Right renal pelvis (tissue), 4 donors: ENCODE results near the gene TNPO2. TPM values are rescaled to one million over a fixed set of nuclear protein-coding genes. Genes with fewer than 3 reads are reported as not detected.
"Not testable (repeated sequence)": the region's sequence is repeated elsewhere in the genome, so short reads cannot be mapped to it uniquely, and the experiment has no call there.

ENCODE experiments used
- DNase-seq, 4 donors: peaks; one replicate each; pipeline ENCODE4 v3.0.0-alpha.2; 2013; ENCODE audit warnings: low read depth in 4 of 4, low spot score in 3 of 4, missing footprints in 1 of 4
- polyA plus RNA-seq, 4 donors: library from polyadenylated mRNA; unstranded; fragments of 120-200 nt; gene quantifications; one replicate each; pipeline ENCODE4 v1.2.1, GENCODE V29; 2013; ENCODE audit not compliant: insufficient read length in 4 of 4

The TNPO2 gene
- polyA plus RNA-seq, 4 donors, result 65.4 to 76.8 (median 68.6) TPM

- DNase-seq, result no peak
Observed at GRCh38 chr19:12737835-12738351, 14.2 kb upstream of the TNPO2 start.

DNA sequence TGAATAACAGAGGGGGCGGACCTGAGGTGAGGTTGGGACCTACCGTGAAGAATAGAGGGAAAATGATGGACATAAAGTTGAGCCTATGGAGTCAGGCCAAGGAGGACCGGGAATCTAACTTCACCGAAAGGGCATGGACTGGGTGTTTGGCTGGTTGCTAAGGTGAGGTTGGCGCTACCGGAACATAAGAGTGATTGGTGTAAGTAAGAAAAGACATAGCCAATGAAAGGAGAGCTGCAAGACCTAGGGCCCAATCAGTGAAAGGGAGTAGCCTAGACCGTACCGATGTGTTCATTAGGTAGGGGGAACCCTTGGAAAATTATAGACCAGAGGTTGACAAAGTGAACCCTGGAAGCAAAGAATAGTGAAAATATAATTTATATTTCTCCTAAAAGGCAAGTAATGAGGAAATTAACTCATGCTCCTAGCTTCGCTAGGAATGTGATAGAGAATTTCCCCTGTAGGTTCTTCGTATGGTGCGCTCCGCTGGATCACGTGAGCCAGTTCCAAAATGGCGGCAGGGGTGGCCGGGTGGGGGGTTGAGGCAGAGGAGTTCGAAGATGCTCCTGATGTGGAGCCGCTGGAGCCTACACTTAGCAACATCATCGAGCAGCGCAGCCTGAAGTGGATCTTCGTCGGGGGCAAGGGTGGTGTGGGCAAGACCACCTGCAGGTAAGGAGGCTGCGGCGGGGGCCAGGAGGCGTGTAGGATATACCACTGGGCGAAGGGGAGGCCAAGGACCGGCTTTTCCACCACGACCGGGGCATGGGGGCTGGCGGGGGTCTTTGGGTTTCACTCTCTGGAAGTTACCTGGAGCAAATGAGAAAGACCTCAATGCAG lies 13.5 kb upstream of the TNPO2 start, which contains the start of gene GET3:
TSS of gene GET3 (plus strand) at position 503 of the 840 bp plus-strand sequence. CDS start at position 512, 9 bp downstream.
- DNase-seq, result peak; percentile 87 to 98 (median 96)

DNA sequence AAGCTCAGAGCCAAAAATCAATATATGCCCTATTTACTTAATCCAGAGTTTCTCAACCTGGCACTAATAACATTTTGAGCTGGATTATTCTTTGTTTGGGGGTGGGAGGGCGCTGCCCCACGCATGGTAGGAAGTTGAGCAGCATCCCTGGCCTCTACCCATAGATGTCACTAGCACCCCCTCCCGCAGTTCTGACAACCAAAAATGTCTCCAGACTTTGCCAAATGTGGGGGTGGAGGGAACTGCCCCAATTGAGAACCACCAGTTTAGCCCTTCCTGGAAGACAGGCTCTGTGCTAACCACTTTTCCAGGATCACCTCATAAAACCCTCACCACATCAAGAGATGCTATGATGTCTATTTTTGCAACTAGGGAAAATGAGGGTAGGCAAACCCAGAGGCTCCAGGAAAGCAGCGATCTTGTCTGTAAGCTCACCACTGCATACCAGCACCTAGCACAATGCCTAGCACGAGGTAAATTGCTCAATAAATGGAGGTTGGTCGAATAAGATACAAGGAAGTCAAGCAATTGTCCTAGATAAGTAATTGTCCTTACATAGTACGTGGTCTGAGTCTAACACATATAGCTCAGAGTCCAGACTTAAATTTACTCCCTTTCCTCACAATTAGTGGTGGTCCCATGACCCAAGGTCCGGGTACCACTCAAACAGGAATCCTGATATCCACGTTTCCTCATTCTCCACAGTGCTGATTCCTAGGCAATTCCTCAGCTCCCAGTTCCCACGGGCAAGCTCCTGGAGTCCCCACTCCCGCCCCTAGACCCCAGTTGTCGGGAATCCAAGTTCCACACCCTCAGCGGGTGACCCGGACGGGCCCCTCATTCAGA lies 9.9 kb upstream of the TNPO2 start:
- no peak for DNase-seq

DNA sequence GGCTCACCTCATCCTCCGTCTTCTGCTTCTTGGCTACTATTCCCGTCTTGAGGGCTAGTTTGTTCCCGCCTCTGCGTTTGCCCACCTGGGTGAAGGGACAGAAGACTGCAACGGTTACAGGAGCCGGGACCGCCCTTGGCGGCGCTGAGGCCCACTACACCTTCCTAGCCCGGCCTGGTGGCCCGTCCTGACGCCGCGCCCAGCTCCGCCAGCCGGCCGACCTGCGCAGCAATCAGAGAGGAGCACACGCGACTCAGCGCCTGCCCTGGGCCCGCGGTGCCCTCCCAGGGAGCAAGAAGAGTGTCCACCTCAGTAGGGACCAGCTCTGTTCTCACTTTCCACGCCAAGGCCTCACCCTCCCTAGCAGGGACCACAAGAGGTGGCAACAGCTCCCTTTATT lies 7.6 kb upstream of the TNPO2 start:
- no peak for DNase-seq

- DNase-seq, result no peak
Observed at GRCh38 chr19:12730064-12730463, 6.3 kb upstream of the TNPO2 start.

DNA sequence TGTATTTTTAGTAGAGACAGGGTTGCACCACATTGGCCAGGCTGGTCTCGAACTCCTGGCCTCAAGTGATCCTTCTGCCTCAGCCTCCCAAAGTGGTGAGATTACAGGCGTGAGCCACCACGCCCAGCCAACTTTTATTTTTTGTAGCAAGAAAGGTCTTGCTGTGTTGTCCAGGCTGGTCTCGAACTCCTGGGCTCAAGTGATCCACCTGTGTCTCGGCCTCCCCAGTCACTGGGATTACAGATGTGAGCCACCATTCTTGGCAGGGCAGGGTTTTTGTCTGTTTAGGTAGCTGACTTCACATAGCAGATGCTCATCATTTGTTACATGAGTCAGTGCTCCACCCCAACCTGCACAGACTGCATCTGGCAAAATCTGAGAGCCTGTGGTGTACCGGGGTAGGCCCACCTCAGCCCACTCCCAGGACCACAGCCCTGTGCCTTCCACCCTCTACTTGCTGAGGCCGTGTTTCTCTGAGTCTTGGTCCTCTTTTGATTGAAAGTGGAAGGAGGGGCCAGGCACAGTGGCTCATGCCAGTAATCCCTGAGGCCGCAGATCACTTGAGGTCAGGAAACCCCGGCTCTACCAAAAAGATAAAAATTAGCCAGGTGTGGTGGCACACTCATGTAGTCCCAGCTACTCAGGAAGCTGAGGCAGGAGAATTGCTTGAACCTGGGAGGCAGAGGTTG lies 4.2 kb upstream of the TNPO2 start:
- no peak for DNase-seq

GRCh38 chr19:12726988-12727316 lies 3.2 kb upstream of the TNPO2 start:
- no peak for DNase-seq

DNA sequence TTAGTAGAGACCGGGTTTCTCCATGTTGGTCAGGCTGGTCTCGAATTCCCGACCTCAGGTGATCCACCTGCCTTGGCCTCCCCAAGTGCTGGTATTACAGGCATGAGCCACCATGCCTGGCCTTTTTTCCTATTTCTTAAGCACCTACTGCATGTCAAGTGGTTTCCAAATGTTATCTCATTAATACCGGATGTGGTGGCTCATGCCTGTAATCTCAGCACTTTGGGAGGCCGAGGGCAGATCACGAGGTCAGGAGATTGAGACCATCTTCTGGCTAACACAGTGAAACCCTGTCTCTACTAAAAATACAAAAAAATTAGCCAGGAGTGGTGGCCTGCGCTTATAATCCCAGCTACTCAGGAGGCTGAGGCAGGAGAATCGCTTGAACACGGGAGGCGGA lies 1.9 kb upstream of the TNPO2 start:
- DNase-seq, result not testable (repeated sequence)

- no peak for DNase-seq
Observed at GRCh38 chr19:12723381-12723640, 421 bp downstream of the TNPO2 start.

GRCh38 chr19:12722566-12723380 lies 959 bp downstream of the TNPO2 start:
- peak; percentile 92 to 99 (median 98) for DNase-seq

- peak in 3 of 4 donors; percentile 51 to 57 (median 51) for DNase-seq
Observed at GRCh38 chr19:12721656-12722565, 1.8 kb downstream of the TNPO2 start.

DNA sequence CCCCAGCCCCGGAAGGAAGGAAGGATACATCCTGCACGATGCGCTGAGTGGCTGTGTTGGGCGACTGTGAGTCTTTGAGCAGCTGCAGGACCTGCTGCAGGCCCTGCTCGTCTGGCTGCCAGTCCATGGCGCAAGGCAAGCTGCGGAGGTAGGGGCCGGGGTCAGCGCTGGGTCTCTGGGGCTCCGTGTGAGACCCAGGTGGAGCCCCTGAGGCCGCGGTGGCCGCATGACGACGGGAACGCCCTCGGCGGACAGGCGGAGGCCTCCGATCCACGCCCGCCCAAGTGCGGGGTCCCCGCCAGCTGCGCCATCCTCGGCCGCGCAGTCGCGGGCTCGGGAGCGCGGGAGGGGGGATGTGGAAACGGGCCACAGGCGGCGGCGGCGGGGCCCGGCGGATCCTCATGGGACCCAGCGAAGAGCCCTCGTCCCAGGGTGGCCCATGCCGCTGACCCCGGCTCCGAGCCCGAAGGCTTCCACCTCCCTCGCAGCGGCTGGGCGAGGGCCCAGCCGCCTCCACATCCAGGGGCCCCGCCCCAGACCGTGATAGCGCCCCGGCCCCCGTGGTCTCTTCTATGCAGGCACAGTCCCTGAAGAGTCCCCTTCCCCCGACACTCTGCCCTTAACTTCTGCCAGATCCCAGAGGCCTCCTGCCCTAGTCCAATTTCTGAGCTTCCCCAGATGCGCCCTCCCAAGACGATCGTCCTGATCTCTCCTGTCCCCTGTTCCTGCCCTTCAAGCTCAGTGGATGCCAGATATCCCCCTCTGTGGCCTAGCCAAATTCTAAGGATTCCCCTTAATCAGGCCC lies 2.7 kb downstream of the TNPO2 start:
- DNase-seq, result no peak

GRCh38 chr19:12720296-12720695 lies 3.4 kb downstream of the TNPO2 start:
- no peak for DNase-seq

DNA sequence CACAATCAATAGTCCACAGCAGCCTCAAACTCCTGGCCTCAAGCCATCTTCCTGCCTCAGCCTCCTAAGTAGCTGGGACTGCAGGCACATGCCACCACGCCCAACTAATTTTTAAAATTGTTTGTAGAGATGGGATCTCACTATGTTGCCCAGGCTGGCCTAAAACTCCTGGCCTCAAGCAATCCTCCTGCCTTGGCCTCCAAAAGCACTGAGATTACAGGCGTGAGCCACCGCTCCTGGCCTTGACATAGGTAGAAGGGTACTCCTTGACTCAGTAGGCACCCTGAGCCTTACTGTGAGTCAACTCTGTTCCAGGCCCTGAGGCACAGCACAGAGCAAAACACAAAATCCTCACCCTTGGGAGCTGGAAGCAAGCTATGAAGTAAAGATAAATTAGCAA lies 7.8 kb downstream of the TNPO2 start:
- no peak for DNase-seq

DNA sequence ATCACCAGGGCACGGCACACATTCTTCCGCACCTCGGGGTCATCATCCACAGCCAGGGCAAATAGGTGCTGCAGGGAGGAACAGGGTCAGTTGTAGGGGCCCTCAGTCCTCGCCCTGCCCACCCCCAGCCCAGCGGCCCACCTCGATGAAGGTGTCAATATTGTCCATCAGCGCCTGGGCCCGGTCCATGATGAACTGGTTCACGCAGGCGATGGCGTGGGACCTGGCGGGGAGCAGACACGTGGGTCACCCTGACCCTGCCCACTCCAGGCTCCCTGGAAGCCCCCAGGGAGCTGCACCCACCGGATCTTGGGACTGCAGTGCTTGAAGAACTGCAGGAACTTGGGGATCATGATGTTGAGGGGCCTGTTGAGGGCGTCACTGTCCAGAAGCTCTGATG lies 8.6 kb downstream of the TNPO2 start:
- no peak for DNase-seq

- not testable (repeated sequence) for DNase-seq
Observed at GRCh38 chr19:12713304-12713703, 10.4 kb downstream of the TNPO2 start.

DNA sequence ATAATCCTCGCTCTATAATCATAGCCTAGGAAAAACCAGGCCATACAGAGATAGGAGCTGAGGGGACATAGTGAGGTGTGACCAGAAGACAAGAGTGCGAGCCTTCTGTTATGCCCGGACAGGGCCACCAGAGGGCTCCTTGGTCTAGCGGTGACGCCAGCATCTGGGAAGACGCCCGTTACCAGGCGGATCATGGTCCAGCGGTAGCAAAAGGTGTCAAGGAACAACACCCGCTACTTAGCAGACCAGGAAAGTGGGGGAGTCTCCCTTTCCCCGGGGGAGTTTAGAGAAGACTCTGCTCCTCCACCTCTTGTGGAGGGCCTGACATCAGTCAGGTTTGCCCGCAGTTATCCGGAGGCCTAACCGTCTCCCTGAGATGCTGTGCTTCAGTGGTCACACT lies 11.7 kb downstream of the TNPO2 start:
- DNase-seq, result not testable (repeated sequence)

DNA sequence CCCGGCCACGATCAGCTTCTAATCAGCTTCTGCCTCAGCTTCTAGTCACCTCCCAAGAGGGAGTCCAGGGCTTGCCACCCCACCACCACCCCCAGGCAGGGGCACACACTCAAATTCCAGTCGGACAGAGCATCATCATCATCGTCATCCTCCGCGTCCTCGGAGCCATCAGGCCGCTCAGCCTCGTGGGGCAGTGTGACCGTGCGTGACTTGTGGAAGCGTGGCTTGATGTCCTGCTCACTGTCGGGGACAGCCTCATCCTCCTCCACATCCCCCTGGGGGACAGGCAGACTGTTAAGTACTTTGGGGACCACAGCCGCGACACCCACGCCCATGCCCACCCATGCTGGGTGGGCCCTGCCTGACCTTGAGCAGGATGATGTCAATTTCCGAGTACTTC lies 12.5 kb downstream of the TNPO2 start:
- no peak for DNase-seq
